Measurements from ENCODE around the gene FBXL20. TPM values are rescaled to one million over a fixed set of nuclear protein-coding genes. Genes with fewer than 3 reads are reported as not detected.

The FBXL20 gene
- total and polyA plus RNA-seq, 2 of the 8 experiments (the other 6 are each of a cell fraction or from before 2014, with no cell fraction given), result 5.5 to 11.0 TPM

DNA sequence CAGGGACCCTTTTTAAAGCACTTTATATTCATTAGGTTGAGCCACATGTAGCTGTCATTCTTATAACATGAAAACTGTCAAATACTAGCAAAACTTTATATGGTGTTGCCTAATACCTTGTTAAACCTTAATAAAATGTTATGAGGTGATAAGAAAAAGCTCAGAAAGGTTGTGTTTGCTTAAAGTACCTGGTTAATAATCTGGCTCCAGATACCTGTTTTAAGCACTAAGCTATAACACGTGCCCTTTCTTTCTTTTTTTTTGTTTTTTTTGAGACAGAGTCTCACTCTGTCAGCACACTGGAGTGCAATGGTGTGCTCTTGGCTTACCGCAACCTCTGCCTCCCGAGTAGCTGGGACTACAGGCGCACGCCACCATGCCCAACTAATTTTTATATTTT, 116.7 kb downstream of the FBXL20 start:
- Histone ChIP-seq H3K27me3 (replicated peaks in 1 of 4; ENCODE audit: control insufficient read depth in 3 of 4, extremely low read depth in 1 of 4, insufficient read depth in 3 of 4, low read length in 3 of 4) (no peaks in the 10 kb centered on the region), H2AFZ (ENCODE audit: low read length) (no peak overlapping the region), H2BK120ac (replicated peaks; ENCODE audit: low read depth, low read length) (no peak overlapping the region), H4K20me1 (replicated peaks in 1 of 2; ENCODE audit: control insufficient read depth in 1 of 2, insufficient read depth in 2 of 2, low read length in 2 of 2) (no peaks in the 10 kb centered on the region), H3K36me3 (ENCODE audit: control insufficient read depth in 2 of 4, insufficient read depth in 4 of 4, low read length in 3 of 4) (no peaks in the 10 kb centered on the region), H3K23ac (ENCODE audit: insufficient read length) (no peak overlapping the region), H3K79me2 (ENCODE audit: control insufficient read depth in 1 of 2, insufficient read depth in 2 of 2, low read length in 2 of 2) (no peaks in the 10 kb centered on the region), H3K18ac (ENCODE audit: extremely low read depth, low read length) (no peak overlapping the region), H2BK12ac (ENCODE audit: low read depth, low read length) (no peak overlapping the region), H2BK15ac (ENCODE audit: low read length) (no peak overlapping the region), H3K4me3 (ENCODE audit: extremely low read depth in 1 of 4, insufficient read depth in 2 of 4, low read depth in 3 of 4, low read length in 4 of 4) (no peak overlapping the region), H3K4me2 (ENCODE audit: insufficient read depth in 1 of 2, low read depth in 2 of 2, low read length in 2 of 2) (no peak overlapping the region), H2BK5ac (ENCODE audit: low read depth, low read length) (no peak overlapping the region), H2BK20ac (ENCODE audit: low read length) (no peak overlapping the region), H3K4me1 (replicated peaks in 1 of 4; ENCODE audit: control insufficient read depth in 3 of 4, insufficient read depth in 4 of 4, low read length in 3 of 4) (peaks cover 0 to 2% (median under 1%) of the 10 kb centered on the region in 4 experiments; a peak in 2 of 7 replicates), H2AK5ac (ENCODE audit: low read depth, low read length) (no peak overlapping the region), H3K23me2 (ENCODE audit: low read depth, low read length) (no peaks in the 10 kb centered on the region), H3K9me3 (ENCODE audit: insufficient read depth in 2 of 2, low read depth in 1 of 2, low read length in 1 of 2) (no peaks in the 10 kb centered on the region), H4K91ac (replicated peaks; ENCODE audit: insufficient read length, low read length) (no peak overlapping the region), H3K56ac (replicated peaks; ENCODE audit: insufficient read length, low read depth, low read length) (no peak overlapping the region), H3K14ac (ENCODE audit: insufficient read length) (no peak overlapping the region), H4K8ac (ENCODE audit: extremely low read depth, insufficient read depth, low read length) (no peak overlapping the region), H3K4ac (replicated peaks; ENCODE audit: insufficient read length, low read depth, low read length) (no peak overlapping the region), H3K9ac (replicated peaks in 1 of 4; ENCODE audit: extremely low read depth in 1 of 4, low read depth in 3 of 4, low read length in 3 of 4) (no peak overlapping the region), H3K27ac (ENCODE audit: low read depth, low read length) (no peak overlapping the region), H3K79me1 (ENCODE audit: low read depth, low read length) (no peaks in the 10 kb centered on the region), H4K5ac (ENCODE audit: insufficient read length, low read depth, low read length) (no peak overlapping the region)
- CTCF ChIA-PET (ENCODE audit: partially characterized antibody), result interaction anchor here (0.8 to 1.3 kb wide), 3 partner anchors 21 to 40 kb away, joined by 3 to 4 read pairs (median 4); no protein-coding TSS in a partner anchor
- DNase-seq (ENCODE audit: low read depth in 1 of 2, low spot score in 2 of 2), result no peak
- POLR2A ChIA-PET (ENCODE audit: partially characterized antibody), result interaction anchor here (1.0 kb wide), 1 partner anchor 14 kb away, joined by 3 read pairs; no protein-coding TSS in a partner anchor
- no peak for FAIRE-seq
- 99% methylated on average over 5 of the region's 5 CpGs; no CpG with 5 or more reads in 1 of the 2 experiments for WGBS, 2 experiments (ENCODE audit: extremely low coverage in 1 of 2, insufficient coverage in 1 of 2, insufficient read length in 1 of 2, insufficient replicate concordance in 2 of 2, low coverage in 1 of 2, low lambda C conversion rate in 2 of 2, missing lambda C conversion rate in 1 of 2)
- TF ChIP-seq, protein P1, sequence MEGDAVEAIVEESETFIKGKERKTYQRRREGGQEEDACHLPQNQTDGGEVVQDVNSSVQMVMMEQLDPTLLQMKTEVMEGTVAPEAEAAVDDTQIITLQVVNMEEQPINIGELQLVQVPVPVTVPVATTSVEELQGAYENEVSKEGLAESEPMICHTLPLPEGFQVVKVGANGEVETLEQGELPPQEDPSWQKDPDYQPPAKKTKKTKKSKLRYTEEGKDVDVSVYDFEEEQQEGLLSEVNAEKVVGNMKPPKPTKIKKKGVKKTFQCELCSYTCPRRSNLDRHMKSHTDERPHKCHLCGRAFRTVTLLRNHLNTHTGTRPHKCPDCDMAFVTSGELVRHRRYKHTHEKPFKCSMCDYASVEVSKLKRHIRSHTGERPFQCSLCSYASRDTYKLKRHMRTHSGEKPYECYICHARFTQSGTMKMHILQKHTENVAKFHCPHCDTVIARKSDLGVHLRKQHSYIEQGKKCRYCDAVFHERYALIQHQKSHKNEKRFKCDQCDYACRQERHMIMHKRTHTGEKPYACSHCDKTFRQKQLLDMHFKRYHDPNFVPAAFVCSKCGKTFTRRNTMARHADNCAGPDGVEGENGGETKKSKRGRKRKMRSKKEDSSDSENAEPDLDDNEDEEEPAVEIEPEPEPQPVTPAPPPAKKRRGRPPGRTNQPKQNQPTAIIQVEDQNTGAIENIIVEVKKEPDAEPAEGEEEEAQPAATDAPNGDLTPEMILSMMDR (IDR thresholded peaks at IDR 0.05; ENCODE audit: control extremely low read depth in 1 of 3, insufficient read depth in 1 of 3, low read depth in 1 of 3, low read length in 3 of 3), result no peak
- TF ChIP-seq CTBP2 (IDR thresholded peaks at IDR 0.05; ENCODE audit: borderline replicate concordance, insufficient read depth, insufficient read length, low read length) (no peak), TCF12 (IDR thresholded peaks at IDR 0.05; ENCODE audit: low read depth, low read length) (no peak), BACH1 (IDR thresholded peaks at IDR 0.05; ENCODE audit: low read length) (no peak), FOSL1 (IDR thresholded peaks at IDR 0.05; ENCODE audit: insufficient read depth, low read depth, low read length) (no peak), SAP30 (IDR thresholded peaks at IDR 0.05; ENCODE audit: insufficient read depth, insufficient replicate concordance, low read length) (no peak), YY1 (IDR thresholded peaks at IDR 0.05; ENCODE audit: low read depth, low read length) (no peak), EZH2 (IDR thresholded peaks at IDR 0.05; ENCODE audit: low read depth, low read length, severe bottlenecking) (no peak)
- TF ChIP-seq, protein P2, sequence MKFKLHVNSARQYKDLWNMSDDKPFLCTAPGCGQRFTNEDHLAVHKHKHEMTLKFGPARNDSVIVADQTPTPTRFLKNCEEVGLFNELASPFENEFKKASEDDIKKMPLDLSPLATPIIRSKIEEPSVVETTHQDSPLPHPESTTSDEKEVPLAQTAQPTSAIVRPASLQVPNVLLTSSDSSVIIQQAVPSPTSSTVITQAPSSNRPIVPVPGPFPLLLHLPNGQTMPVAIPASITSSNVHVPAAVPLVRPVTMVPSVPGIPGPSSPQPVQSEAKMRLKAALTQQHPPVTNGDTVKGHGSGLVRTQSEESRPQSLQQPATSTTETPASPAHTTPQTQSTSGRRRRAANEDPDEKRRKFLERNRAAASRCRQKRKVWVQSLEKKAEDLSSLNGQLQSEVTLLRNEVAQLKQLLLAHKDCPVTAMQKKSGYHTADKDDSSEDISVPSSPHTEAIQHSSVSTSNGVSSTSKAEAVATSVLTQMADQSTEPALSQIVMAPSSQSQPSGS (IDR thresholded peaks at IDR 0.05; ENCODE audit: low read length), result no peak

Data from H1 (cell line).